Calu3 (cell line): Measurements from ENCODE around the gene MPPED2. TPM values are rescaled to one million over a fixed set of nuclear protein-coding genes. Genes with fewer than 3 reads are reported as not detected.
A peak's percentile ranks its signal among the peaks of the same experiment; 100 is the strongest.

Source experiments
- BruUV-seq: library from RNA; stranded (reverse); fragments of 400-500 nt; replicated peaks from 2 replicates; lab custom pipeline; 2021; lab: Mats Ljungman, UMichigan
- CTCF ChIA-PET: fragments of 300-600 bp; sonication (Branson Sonifier 250); formaldehyde crosslinking; loops from one replicate; lab custom pipeline; 2022; ENCODE audit warnings: antibody characterized with exemption; lab: Charles Lee
- DNase-seq: peaks from one replicate; pipeline ENCODE4 v3.0.0; 2022
- H3K27ac Mint-ChIP-seq: one replicate; pipeline ENCODE4 v1.8.0; 2022; ENCODE audit warnings: mixed read lengths; ENCODE audit not compliant: unreplicated experiment
- H3K27me3 Mint-ChIP-seq: one replicate; pipeline ENCODE4 v1.8.0; 2022; ENCODE audit warnings: mixed read lengths; ENCODE audit not compliant: unreplicated experiment
- H3K36me3 Mint-ChIP-seq: one replicate; pipeline ENCODE4 v1.8.0; 2022; ENCODE audit warnings: mild to moderate bottlenecking, moderate library complexity, mixed read lengths; ENCODE audit not compliant: insufficient read depth, unreplicated experiment
- H3K4me1 Mint-ChIP-seq: one replicate; pipeline ENCODE4 v1.8.0; 2022; ENCODE audit warnings: mild to moderate bottlenecking, low read depth, mixed read lengths; ENCODE audit not compliant: unreplicated experiment
- H3K4me3 Mint-ChIP-seq: one replicate; pipeline ENCODE4 v1.8.0; 2022; ENCODE audit warnings: mild to moderate bottlenecking, low read depth, moderate library complexity, mixed read lengths; ENCODE audit not compliant: unreplicated experiment
- H3K9me3 Mint-ChIP-seq: one replicate; pipeline ENCODE4 v1.8.0; 2022; ENCODE audit warnings: low read depth, mixed read lengths; ENCODE audit not compliant: unreplicated experiment
- intact Hi-C: fragments of 100-400 bp; cut with micrococcal nuclease; formaldehyde crosslinking; loops from one replicate; pipeline ENCODE4 v1.10.0; 2022; ENCODE audit not compliant: unreplicated experiment
- total RNA-seq: library from RNA; stranded (reverse); gene quantifications from 2 replicates; pipeline ENCODE4 v1.2.3, GENCODE V29; 2022
- TF ChIP-seq, protein P1 (sequence below): fragments of 200-600 bp; IDR thresholded peaks from one replicate; pipeline ENCODE4 v1.8.0; 2022; ENCODE audit warnings: antibody characterized with exemption; ENCODE audit not compliant: unreplicated experiment

The MPPED2 gene
- total RNA-seq, 1 experiment from 2014 or later: not detected

DNA sequence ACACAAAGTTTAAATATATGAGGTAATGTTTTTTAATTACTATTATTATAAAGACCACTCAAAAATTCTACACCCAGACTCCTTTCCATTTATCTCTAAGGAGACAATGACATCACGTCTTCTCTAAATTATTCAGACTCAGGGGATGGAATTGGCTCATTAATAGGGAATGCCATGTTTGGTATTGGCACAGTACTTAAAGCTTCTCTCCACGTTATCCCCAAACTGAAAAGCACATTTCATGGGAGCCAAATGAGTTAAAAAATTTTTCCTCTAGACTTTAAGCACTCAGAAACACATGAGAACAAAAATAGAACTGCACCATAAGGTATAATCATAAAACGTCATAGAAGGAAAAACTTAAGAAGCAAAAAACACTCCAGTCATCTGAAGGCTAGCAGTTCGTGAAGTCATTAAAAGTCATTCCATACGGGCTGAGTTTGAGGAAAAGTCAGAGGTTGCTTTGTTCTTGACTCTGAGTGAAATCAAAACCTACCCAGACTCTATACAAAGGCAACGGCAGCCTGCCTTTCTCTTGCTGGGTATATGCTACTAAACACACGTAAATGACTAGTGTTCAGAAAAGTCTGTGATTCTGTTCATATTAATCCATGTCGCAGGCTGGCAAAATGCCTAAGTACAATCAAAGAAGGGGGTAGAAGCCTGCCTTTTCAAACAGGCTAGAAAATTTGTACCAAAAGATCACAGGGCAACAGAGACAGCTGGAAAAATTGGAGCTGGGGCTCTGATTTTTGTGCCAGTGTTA lies 8.7 kb upstream of the MPPED2 start:
- H3K27me3 Mint-ChIP-seq: peaks cover 16% of the 10 kb centered on the region
- H3K9me3 Mint-ChIP-seq: no peaks in the 10 kb centered on the region
- CTCF ChIA-PET: no interaction called here
- no peak overlapping the region for H3K4me3 Mint-ChIP-seq
- H3K27ac Mint-ChIP-seq: no peak overlapping the region
- TF ChIP-seq, protein P1, sequence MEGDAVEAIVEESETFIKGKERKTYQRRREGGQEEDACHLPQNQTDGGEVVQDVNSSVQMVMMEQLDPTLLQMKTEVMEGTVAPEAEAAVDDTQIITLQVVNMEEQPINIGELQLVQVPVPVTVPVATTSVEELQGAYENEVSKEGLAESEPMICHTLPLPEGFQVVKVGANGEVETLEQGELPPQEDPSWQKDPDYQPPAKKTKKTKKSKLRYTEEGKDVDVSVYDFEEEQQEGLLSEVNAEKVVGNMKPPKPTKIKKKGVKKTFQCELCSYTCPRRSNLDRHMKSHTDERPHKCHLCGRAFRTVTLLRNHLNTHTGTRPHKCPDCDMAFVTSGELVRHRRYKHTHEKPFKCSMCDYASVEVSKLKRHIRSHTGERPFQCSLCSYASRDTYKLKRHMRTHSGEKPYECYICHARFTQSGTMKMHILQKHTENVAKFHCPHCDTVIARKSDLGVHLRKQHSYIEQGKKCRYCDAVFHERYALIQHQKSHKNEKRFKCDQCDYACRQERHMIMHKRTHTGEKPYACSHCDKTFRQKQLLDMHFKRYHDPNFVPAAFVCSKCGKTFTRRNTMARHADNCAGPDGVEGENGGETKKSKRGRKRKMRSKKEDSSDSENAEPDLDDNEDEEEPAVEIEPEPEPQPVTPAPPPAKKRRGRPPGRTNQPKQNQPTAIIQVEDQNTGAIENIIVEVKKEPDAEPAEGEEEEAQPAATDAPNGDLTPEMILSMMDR: no peak
- DNase-seq: no peak
- intact Hi-C loops: no loop called here
- no peaks in the 10 kb centered on the region for H3K36me3 Mint-ChIP-seq
- no TSS peak for BruUV-seq
- H3K4me1 Mint-ChIP-seq: no peaks in the 10 kb centered on the region

DNA sequence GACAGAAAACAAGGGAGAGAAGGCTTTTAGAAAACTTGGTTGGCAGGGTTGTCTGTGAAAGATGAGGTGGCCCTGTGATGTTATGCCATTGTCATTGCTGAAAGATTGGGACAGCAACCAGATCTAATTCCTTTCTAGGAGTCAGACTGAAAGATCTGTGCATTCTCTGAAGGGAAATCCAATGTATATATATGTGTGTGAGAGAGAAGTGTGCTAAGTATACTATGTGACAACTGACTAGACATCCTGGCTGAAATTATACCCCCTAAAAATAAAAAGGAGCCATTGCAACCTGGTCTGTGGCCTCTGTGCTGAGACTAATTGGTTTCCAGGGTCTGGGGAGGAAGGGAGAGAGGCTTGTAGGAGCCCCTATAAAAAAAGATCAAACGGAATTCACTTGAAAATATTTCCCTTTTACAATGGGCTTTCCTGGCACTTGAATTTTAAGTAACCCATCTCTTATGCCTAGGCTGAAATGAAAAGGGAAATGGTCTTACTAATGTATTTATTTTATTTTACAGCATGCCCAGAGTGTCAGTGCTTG lies 1.2 kb upstream of the MPPED2 start:
- H3K4me1 Mint-ChIP-seq: no peaks in the 10 kb centered on the region
- peaks cover 68% of the 10 kb centered on the region for H3K27me3 Mint-ChIP-seq
- no TSS peak for BruUV-seq
- H3K9me3 Mint-ChIP-seq: no peaks in the 10 kb centered on the region
- no peak for DNase-seq
- peak overlapping the region; percentile 29 for H3K4me3 Mint-ChIP-seq
- peaks cover 6% of the 10 kb centered on the region for H3K36me3 Mint-ChIP-seq
- intact Hi-C loops: no loop called here
- no peak overlapping the region for H3K27ac Mint-ChIP-seq
- CTCF ChIA-PET: no interaction called here
- TF ChIP-seq, protein P1: no peak

- Mint-ChIP-seq H3K27ac (no peak overlapping the region), H3K27me3 (peaks cover 63% of the 10 kb centered on the region), H3K9me3 (no peaks in the 10 kb centered on the region), H3K4me3 (peak overlapping the region; percentile 29), H3K36me3 (peaks cover 6% of the 10 kb centered on the region), H3K4me1 (no peaks in the 10 kb centered on the region)
- CTCF ChIA-PET: no interaction called here
- TF ChIP-seq, protein P1: no peak
- no TSS peak for BruUV-seq
- DNase-seq: peak; percentile 4
- intact Hi-C loops: no loop called here
Observed at GRCh38 chr11:30585892-30586250, 282 bp downstream of the MPPED2 start.

- TF ChIP-seq, protein P1: no peak
- CTCF ChIA-PET: no interaction called here
- Mint-ChIP-seq H3K4me3 (peak overlapping the region; percentile 29), H3K27me3 (peaks cover 61% of the 10 kb centered on the region), H3K36me3 (peaks cover 6% of the 10 kb centered on the region), H3K27ac (no peak overlapping the region), H3K4me1 (no peaks in the 10 kb centered on the region), H3K9me3 (no peaks in the 10 kb centered on the region)
- no TSS peak for BruUV-seq
- intact Hi-C loops: no loop called here
- peak; percentile 13 for DNase-seq
Observed at GRCh38 chr11:30585125-30585891, 845 bp downstream of the MPPED2 start.
